Heart left ventricle (tissue), 13 donors: Measurements from ENCODE around the gene GRID2IP.

Experiments
- CTCF ChIP-seq, 12 donors: fragments of 200-600 bp; sonication (generic) in 4 of 12; IDR thresholded peaks; one replicate each; pipeline versions ENCODE4 v1.5.0 to v1.8.0; 2018 to 2022; ENCODE audit warnings: antibody characterized with exemption in 12 of 12, mild to moderate bottlenecking in 5 of 12
- POLR2A ChIP-seq, 2 donors: fragments of 450-650 bp; IDR thresholded peaks; one replicate each; pipeline ENCODE4 v1.6.1; 2017; ENCODE audit warnings: antibody characterized with exemption in 2 of 2, mild to moderate bottlenecking in 2 of 2, moderate library complexity in 2 of 2
- donor health status: ischemic (EF 13 %, LVEDD 7.1; RV severe dilation, severe dysfunction).
- donor health status: DM: no; HTN: yes; CAD: no.
- donor health status: DM: no; HTN: no; CAD: no.
- donor health status: ischemic (EF 25% LVEDD 6.9; RV normal size, moderate dysfunction).
- donor health status: ischemic (EF 25% LVEDD 5.7; RV mildly dilated, moderate dysfunction).
- donor health status: ischemic (EF 35%, LVEDD 5.7; RV mildly dilated, moderate dysfunction).
- donor health status: nonischemic (EF 11% LVEDD 7.7; RV severe dilation, severe dysfunction).
- donor health status: DM: yes; HTN: yes; CAD: no.
- donor health status: PGD.
- donor health status: ischemic (EF 29% LVEDD 5.4; RV normal size, mild dysfunction).
- donor health status: nonischemic (EF 23%, LVEDD 6.1; RV moderate dilation, normal function).

GRCh38 chr7:6508950-6509349 lies 42.3 kb downstream of the GRID2IP start:
- TF ChIP-seq CTCF (IDR thresholded peaks at IDR 0.05) = no peak
- TF ChIP-seq POLR2A (IDR thresholded peaks at IDR 0.05) = no peak
